ENCODE data around the gene TTK. TPM values are rescaled to one million over a fixed set of nuclear protein-coding genes. Genes with fewer than 3 reads are reported as not detected.

Gene TTK
- total and polyA plus RNA-seq, 8 donors: 0.11 to 0.70 (median 0.22) TPM; not detected in 1

DNA sequence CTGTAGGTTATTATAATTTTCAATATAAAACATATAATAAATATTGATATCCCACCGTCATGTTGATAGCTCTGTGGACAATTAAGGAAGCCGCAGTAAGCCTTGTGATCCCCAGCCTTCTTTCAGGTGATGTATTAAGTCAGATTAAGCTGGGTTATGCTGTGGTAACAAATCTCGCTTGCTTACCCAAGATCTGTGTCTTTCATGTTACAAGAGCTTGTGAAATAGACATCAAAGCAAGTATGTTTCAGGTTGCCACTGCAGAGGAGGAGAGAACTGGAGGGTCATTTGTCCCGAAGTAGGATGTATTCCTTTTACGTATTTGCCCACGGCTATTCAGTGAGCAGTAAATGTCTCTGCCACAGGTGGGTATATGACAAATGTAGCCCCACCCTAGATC is 84.2 kb downstream of the TTK start:
- ATAC-seq (no peak), FAIRE-seq (no peak), DNase-seq (no peak)
- Histone ChIP-seq H3K9me3 (no peaks in the 10 kb centered on the region), H3K36me3 (no peaks in the 10 kb centered on the region), H3K27ac (no peak overlapping the region), H3K27me3 (no peaks in the 10 kb centered on the region), H3K4me1 (no peaks in the 10 kb centered on the region), H3K4me3 (no peak overlapping the region)
- intact Hi-C loops (cut with DNase I): loop anchor here in 1 of 3 donors (10.0 kb wide), 1 partner anchor 124 kb away; no protein-coding TSS in a partner anchor
- WGBS, 2 donors: 71 to 83% methylated on average over 6 of the region's 6 CpGs
- TF ChIP-seq, protein P1, sequence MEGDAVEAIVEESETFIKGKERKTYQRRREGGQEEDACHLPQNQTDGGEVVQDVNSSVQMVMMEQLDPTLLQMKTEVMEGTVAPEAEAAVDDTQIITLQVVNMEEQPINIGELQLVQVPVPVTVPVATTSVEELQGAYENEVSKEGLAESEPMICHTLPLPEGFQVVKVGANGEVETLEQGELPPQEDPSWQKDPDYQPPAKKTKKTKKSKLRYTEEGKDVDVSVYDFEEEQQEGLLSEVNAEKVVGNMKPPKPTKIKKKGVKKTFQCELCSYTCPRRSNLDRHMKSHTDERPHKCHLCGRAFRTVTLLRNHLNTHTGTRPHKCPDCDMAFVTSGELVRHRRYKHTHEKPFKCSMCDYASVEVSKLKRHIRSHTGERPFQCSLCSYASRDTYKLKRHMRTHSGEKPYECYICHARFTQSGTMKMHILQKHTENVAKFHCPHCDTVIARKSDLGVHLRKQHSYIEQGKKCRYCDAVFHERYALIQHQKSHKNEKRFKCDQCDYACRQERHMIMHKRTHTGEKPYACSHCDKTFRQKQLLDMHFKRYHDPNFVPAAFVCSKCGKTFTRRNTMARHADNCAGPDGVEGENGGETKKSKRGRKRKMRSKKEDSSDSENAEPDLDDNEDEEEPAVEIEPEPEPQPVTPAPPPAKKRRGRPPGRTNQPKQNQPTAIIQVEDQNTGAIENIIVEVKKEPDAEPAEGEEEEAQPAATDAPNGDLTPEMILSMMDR (IDR thresholded peaks at IDR 0.05): no peak

DNA sequence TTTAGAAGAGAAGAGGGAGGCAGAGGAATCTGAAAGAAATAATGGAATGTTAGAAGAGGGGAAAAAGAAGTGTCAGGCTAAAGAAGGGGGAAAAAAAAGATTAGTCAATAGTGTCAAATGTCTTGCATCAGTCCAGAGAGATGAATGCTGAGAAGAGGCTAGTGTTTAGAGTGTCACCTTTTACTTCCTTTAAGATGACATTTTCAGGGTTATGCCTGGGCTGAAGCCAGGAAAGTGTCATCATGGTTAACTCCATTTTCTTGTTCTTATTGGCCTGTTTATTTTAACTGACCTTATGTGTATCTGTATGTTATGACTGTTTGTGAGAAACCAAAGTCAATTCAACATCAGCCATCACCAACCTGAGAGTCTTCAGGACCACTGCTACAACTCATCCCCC is 87.1 kb downstream of the TTK start:
- no peaks in the 10 kb centered on the region for H3K27me3 ChIP-seq
- TF ChIP-seq, protein P1 (IDR thresholded peaks at IDR 0.05): no peak
- H3K4me3 ChIP-seq: no peak overlapping the region
- FAIRE-seq: no peak
- H3K9me3 ChIP-seq: no peaks in the 10 kb centered on the region
- no peaks in the 10 kb centered on the region for H3K4me1 ChIP-seq
- no peak overlapping the region for H3K27ac ChIP-seq
- no peak for DNase-seq
- ATAC-seq: no peak
- intact Hi-C loops (cut with DNase I): loop anchor here in 1 of 3 donors (10.0 kb wide), 1 partner anchor 147 kb away; the partner anchor contains the start of gene ELOVL4
- no peaks in the 10 kb centered on the region for H3K36me3 ChIP-seq

Other genes with a start within 250 kb of the TTK start
- gene ELOVL4, start 57.1 kb upstream of the TTK start, total RNA-seq: under 1 TPM; 0.04 to 0.40 (median 0.18) TPM
- 1 to 10 TPM in 1 of 2 donors, under 1 TPM in 1; 0.30 to 2.4 TPM for gene ELOVL4, start 57.1 kb upstream of the TTK start, polyA plus RNA-seq
- 10 to 100 TPM in 4 of 6 donors, 1 to 10 TPM in 2; 6.4 to 16.8 (median 11.4) TPM for gene BCKDHB, start 102.0 kb downstream of the TTK start, total RNA-seq
- 1 to 10 TPM; 4.8 to 8.5 TPM for gene BCKDHB, start 102.0 kb downstream of the TTK start, polyA plus RNA-seq